ENCODE results near the gene KISS1. TPM values are rescaled to one million over a fixed set of nuclear protein-coding genes. Genes with fewer than 3 reads are reported as not detected.
"Not testable (repeated sequence)": the region's sequence is repeated elsewhere in the genome, so short reads cannot be mapped to it uniquely, and the experiment has no call there.

KISS1 gene
- 1.5 TPM in 1 of 2 replicates, not detected in the other for total RNA-seq (2012; rRNA removed)

GRCh38 chr1:204196068-204196795 is at the start of gene KISS1:
Gene KISS1 (minus strand): TSS chr1:204196491. CDS start chr1:204192876, 3,615 bp downstream.
- Histone ChIP-seq H3K4me2 (ENCODE audit: low read length) (no peak within 1 kb of the TSS), H3K27me3 (ENCODE audit: control insufficient read depth, insufficient read depth, low read length) (peaks cover 44% of the 10 kb centered on the region), H3K4me1 (ENCODE audit: control insufficient read depth, insufficient read depth, low read length) (peaks cover 16% of the 10 kb centered on the region), H3K9me3 (replicated peaks; ENCODE audit: low read length) (no peaks in the 10 kb centered on the region), H3K9ac (ENCODE audit: low read depth, low read length) (no peak within 1 kb of the TSS), H3K4me3 (ENCODE audit: low read length) (no peak within 1 kb of the TSS), H3K36me3 (ENCODE audit: insufficient read depth, low read length) (no peaks in the 10 kb centered on the region)

GRCh38 chr1:204242920-204243319 is 46.6 kb upstream of the KISS1 start:
- Histone ChIP-seq H3K9me3 (replicated peaks; ENCODE audit: low read length) (no peaks in the 10 kb centered on the region), H3K4me1 (ENCODE audit: control insufficient read depth, insufficient read depth, low read length) (no peaks in the 10 kb centered on the region), H3K9ac (ENCODE audit: low read depth, low read length) (no peak overlapping the region), H3K4me3 (ENCODE audit: low read length) (no peak overlapping the region), H3K4me2 (ENCODE audit: low read length) (no peak overlapping the region), H3K27me3 (ENCODE audit: control insufficient read depth, insufficient read depth, low read length) (no peaks in the 10 kb centered on the region), H3K36me3 (ENCODE audit: insufficient read depth, low read length) (peaks cover 28% of the 10 kb centered on the region)

- peaks cover 28% of the 10 kb centered on the region for H3K36me3 ChIP-seq (ENCODE audit: insufficient read depth, low read length)
- H3K4me3 ChIP-seq (ENCODE audit: low read length) = no peak overlapping the region
- no peaks in the 10 kb centered on the region for H3K4me1 ChIP-seq (ENCODE audit: control insufficient read depth, insufficient read depth, low read length)
- no peak overlapping the region for H3K9ac ChIP-seq (ENCODE audit: low read depth, low read length)
- no peaks in the 10 kb centered on the region for H3K27me3 ChIP-seq (ENCODE audit: control insufficient read depth, insufficient read depth, low read length)
- no peaks in the 10 kb centered on the region for H3K9me3 ChIP-seq (replicated peaks; ENCODE audit: low read length)
- no peak overlapping the region for H3K4me2 ChIP-seq (ENCODE audit: low read length)
Measured at GRCh38 chr1:204241914-204242313, 45.6 kb upstream of the KISS1 start.

GRCh38 chr1:204241050-204241449 is 44.8 kb upstream of the KISS1 start:
- Histone ChIP-seq H3K36me3 (ENCODE audit: insufficient read depth, low read length) (peaks cover 24% of the 10 kb centered on the region), H3K9ac (ENCODE audit: low read depth, low read length) (no peak overlapping the region), H3K4me1 (ENCODE audit: control insufficient read depth, insufficient read depth, low read length) (no peaks in the 10 kb centered on the region), H3K4me3 (ENCODE audit: low read length) (no peak overlapping the region), H3K4me2 (ENCODE audit: low read length) (no peak overlapping the region), H3K27me3 (ENCODE audit: control insufficient read depth, insufficient read depth, low read length) (no peaks in the 10 kb centered on the region), H3K9me3 (replicated peaks; ENCODE audit: low read length) (no peaks in the 10 kb centered on the region)

- Histone ChIP-seq H3K4me1 (ENCODE audit: control insufficient read depth, insufficient read depth, low read length) (no peaks in the 10 kb centered on the region), H3K9me3 (replicated peaks; ENCODE audit: low read length) (no peaks in the 10 kb centered on the region), H3K27me3 (ENCODE audit: control insufficient read depth, insufficient read depth, low read length) (no peaks in the 10 kb centered on the region), H3K36me3 (ENCODE audit: insufficient read depth, low read length) (peaks cover 20% of the 10 kb centered on the region), H3K4me2 (ENCODE audit: low read length) (no peak overlapping the region), H3K4me3 (ENCODE audit: low read length) (no peak overlapping the region), H3K9ac (ENCODE audit: low read depth, low read length) (no peak overlapping the region)
Measured at GRCh38 chr1:204240233-204240632, 43.9 kb upstream of the KISS1 start.

GRCh38 chr1:204239401-204239800 is 43.1 kb upstream of the KISS1 start:
- H3K27me3 ChIP-seq (ENCODE audit: control insufficient read depth, insufficient read depth, low read length); H3K9ac ChIP-seq (ENCODE audit: low read depth, low read length); H3K4me2 ChIP-seq (ENCODE audit: low read length); H3K9me3 ChIP-seq (replicated peaks; ENCODE audit: low read length); H3K4me3 ChIP-seq (ENCODE audit: low read length); H3K4me1 ChIP-seq (ENCODE audit: control insufficient read depth, insufficient read depth, low read length): not testable (repeated sequence)
- H3K36me3 ChIP-seq (ENCODE audit: insufficient read depth, low read length) = peaks cover 14% of the 10 kb centered on the region

GRCh38 chr1:204238520-204238919 is 42.2 kb upstream of the KISS1 start:
- not testable (repeated sequence) for H3K4me2 ChIP-seq (ENCODE audit: low read length); H3K4me3 ChIP-seq (ENCODE audit: low read length); H3K27me3 ChIP-seq (ENCODE audit: control insufficient read depth, insufficient read depth, low read length); H3K4me1 ChIP-seq (ENCODE audit: control insufficient read depth, insufficient read depth, low read length); H3K9ac ChIP-seq (ENCODE audit: low read depth, low read length); H3K9me3 ChIP-seq (replicated peaks; ENCODE audit: low read length)
- peaks cover 18% of the 10 kb centered on the region for H3K36me3 ChIP-seq (ENCODE audit: insufficient read depth, low read length)

- not testable (repeated sequence) for H3K4me1 ChIP-seq (ENCODE audit: control insufficient read depth, insufficient read depth, low read length); H3K9ac ChIP-seq (ENCODE audit: low read depth, low read length); H3K4me2 ChIP-seq (ENCODE audit: low read length); H3K4me3 ChIP-seq (ENCODE audit: low read length); H3K9me3 ChIP-seq (replicated peaks; ENCODE audit: low read length); H3K27me3 ChIP-seq (ENCODE audit: control insufficient read depth, insufficient read depth, low read length)
- peaks cover 16% of the 10 kb centered on the region for H3K36me3 ChIP-seq (ENCODE audit: insufficient read depth, low read length)
Measured at GRCh38 chr1:204237515-204237914, 41.2 kb upstream of the KISS1 start.

GRCh38 chr1:204232526-204232925 is 36.2 kb upstream of the KISS1 start:
- Histone ChIP-seq H3K9ac (ENCODE audit: low read depth, low read length) (no peak overlapping the region), H3K4me1 (ENCODE audit: control insufficient read depth, insufficient read depth, low read length) (no peaks in the 10 kb centered on the region), H3K4me2 (ENCODE audit: low read length) (no peak overlapping the region), H3K9me3 (replicated peaks; ENCODE audit: low read length) (no peaks in the 10 kb centered on the region), H3K36me3 (ENCODE audit: insufficient read depth, low read length) (peaks cover 15% of the 10 kb centered on the region), H3K4me3 (ENCODE audit: low read length) (no peak overlapping the region), H3K27me3 (ENCODE audit: control insufficient read depth, insufficient read depth, low read length) (no peaks in the 10 kb centered on the region)

GRCh38 chr1:204230211-204230610 is 33.9 kb upstream of the KISS1 start:
- H3K36me3 ChIP-seq (ENCODE audit: insufficient read depth, low read length) = peaks cover 15% of the 10 kb centered on the region
- H3K9me3 ChIP-seq (replicated peaks; ENCODE audit: low read length) = no peaks in the 10 kb centered on the region
- no peak overlapping the region for H3K9ac ChIP-seq (ENCODE audit: low read depth, low read length)
- no peak overlapping the region for H3K4me2 ChIP-seq (ENCODE audit: low read length)
- H3K4me3 ChIP-seq (ENCODE audit: low read length) = no peak overlapping the region
- peaks cover 7% of the 10 kb centered on the region for H3K4me1 ChIP-seq (ENCODE audit: control insufficient read depth, insufficient read depth, low read length)
- H3K27me3 ChIP-seq (ENCODE audit: control insufficient read depth, insufficient read depth, low read length) = no peaks in the 10 kb centered on the region

GRCh38 chr1:204228896-204229295 is 32.6 kb upstream of the KISS1 start:
- Histone ChIP-seq H3K4me3 (ENCODE audit: low read length) (no peak overlapping the region), H3K36me3 (ENCODE audit: insufficient read depth, low read length) (peaks cover 18% of the 10 kb centered on the region), H3K27me3 (ENCODE audit: control insufficient read depth, insufficient read depth, low read length) (no peaks in the 10 kb centered on the region), H3K9ac (ENCODE audit: low read depth, low read length) (no peak overlapping the region), H3K4me2 (ENCODE audit: low read length) (no peak overlapping the region), H3K4me1 (ENCODE audit: control insufficient read depth, insufficient read depth, low read length) (peaks cover 7% of the 10 kb centered on the region), H3K9me3 (replicated peaks; ENCODE audit: low read length) (no peaks in the 10 kb centered on the region)

Data from skeletal muscle satellite cell (primary cell).